DND-41 (cell line): ENCODE results near the gene LRRC8E.

Source experiments
- CTCF ChIP-seq: IDR thresholded peaks from 2 replicates; pipeline ENCODE4 v1.5.1; 2012; ENCODE audit warnings: borderline replicate concordance, low read length, moderate library complexity, mild to moderate bottlenecking; ENCODE audit not compliant: poor library complexity, severe bottlenecking; ENCODE audit errors: extremely low read depth
- EZH2 ChIP-seq: IDR thresholded peaks from 3 replicates; pipeline ENCODE4 v1.6.1; 2012; ENCODE audit warnings: borderline replicate concordance, low read depth, mild to moderate bottlenecking, moderate library complexity, low read length, inconsistent platforms; ENCODE audit not compliant: severe bottlenecking

GRCh38 chr19:7907122-7907521 is 18.8 kb downstream of the LRRC8E start:
- TF ChIP-seq CTCF (no peak), EZH2 (no peak)
